SKM-1 (cell line): ENCODE results near the gene TNIP1.

Source experiments
- DNase-seq: peaks from one replicate; lab custom pipeline; 2025; ENCODE audit not compliant: unreplicated experiment; lab: John Stamatoyannopoulos, UW

TNIP1 gene

DNA sequence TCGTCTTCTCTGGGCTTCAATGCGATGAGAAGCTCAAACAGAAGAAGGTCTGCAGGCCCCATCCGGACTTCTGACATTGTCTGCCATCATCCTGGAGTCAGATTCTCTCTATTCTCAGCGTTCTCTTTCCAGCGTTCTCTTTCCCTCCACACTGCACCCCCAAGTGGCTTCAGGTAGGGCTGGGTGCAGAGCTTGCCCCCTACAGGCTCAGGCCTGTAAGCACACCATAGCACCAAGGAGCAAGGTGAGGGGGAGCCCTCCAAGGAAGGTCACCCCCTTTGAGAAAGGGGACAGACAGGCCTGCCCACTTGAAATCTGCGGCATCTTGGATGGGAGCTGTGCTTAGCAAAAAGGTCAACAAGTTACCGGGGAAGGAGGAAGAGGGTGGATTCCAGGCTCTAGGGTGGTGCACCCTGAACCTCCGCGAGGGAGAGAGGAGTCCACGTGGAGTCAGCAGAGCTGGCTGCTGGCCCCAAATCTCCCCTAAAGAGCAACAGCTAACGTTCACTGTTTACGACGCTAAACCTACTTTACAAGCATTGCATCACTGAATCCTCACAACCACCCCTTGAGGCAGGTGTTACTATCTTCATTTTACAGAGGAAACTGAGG lies 32.9 kb downstream of the TNIP1 start:
- no peak for DNase-seq

DNA sequence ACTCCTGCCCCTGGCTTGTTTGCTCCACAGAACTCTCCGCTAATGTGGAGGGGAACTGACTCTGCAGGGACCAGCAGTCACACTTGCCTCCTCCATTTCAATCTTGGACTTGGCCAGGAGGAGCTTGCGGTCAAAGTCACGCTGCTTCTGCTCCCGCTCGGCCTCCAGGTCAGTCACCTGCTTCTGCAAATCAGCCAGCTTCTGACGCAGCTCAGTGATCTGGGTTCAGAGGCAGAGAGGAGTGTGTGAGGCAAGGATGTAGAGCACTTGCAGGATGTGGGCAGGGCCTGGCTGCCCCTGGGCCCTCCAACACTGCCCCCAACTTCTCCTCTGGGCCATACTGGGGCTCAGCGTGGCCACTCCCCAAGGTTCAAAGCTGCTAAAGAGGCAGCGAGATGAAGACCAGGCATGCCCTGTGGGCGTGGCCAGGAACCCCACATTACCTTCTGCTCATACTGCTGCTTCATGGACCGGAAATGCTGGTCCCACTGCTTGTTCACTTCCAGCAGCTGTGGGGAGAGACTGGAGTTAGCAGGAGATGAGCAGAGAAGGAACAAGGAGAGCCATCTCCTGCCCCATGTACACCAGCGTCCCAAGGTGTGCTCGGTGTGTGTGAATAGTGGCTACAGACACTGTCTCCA lies 38.3 kb downstream of the TNIP1 start:
- DNase-seq, result no peak

DNA sequence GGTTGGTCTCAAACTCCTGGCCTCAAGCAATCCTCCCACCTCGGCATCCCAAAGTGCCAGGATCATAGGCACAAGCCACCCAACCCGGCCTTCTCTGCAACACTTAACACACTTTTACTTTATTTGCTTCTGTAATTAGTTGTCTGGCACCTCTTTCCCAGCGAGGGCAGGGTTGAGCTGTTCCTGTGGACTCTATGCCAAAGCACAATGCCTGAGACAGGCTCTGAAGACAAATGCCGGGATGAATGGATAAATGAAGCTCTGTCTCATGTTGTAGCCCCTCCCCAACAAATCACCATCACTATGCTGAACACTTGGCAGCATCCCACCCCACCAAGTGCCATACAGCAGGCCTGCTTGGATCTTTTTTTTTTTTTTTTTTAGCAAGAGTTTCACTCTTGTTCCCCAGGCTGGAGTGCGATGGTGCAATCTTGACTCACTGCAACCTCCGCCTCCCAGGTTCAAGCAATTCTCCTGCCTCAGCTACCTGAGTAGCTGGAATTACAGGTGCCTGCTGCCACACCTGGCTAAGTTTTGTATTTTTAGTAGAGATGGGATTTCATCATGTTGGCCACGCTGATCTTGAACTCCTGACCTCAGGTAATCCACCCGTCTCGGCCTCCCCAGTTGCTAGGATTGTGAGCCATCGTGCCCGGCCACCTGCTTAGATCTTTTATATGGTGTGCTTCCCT lies 39.1 kb downstream of the TNIP1 start:
- no peak for DNase-seq

DNA sequence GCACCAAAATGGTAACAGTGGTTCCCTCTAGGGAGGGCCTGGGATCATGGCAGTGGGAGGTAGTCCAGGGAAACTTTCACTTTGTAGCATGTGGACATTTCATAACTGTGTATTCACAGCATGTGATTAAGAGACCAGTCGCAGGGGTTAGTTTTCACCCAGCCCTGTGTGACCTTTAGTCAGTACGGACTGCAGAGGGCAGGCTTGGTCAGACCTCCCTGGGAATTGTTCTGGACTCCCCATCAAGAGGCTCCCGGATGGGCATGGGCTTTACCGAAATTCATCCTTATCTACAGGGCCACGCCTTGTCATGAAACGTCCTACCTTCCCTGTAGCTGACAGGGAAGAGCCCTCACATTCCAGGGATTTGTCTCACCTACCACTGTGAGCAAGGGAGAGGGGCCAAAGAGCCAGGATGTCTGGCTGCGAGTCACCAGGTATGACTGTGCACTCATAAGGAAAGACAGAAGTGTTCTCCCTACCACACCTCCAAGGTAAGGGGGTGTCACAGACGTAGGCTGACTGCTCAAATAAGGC lies 40.6 kb downstream of the TNIP1 start:
- no peak for DNase-seq

- DNase-seq, result no peak
Measured at GRCh38 chr5:151039665-151040064, 41.2 kb downstream of the TNIP1 start.

GRCh38 chr5:151038801-151039238 lies 42.0 kb downstream of the TNIP1 start:
- DNase-seq, result no peak

- no peak for DNase-seq
Measured at GRCh38 chr5:151038412-151038745, 42.5 kb downstream of the TNIP1 start.

DNA sequence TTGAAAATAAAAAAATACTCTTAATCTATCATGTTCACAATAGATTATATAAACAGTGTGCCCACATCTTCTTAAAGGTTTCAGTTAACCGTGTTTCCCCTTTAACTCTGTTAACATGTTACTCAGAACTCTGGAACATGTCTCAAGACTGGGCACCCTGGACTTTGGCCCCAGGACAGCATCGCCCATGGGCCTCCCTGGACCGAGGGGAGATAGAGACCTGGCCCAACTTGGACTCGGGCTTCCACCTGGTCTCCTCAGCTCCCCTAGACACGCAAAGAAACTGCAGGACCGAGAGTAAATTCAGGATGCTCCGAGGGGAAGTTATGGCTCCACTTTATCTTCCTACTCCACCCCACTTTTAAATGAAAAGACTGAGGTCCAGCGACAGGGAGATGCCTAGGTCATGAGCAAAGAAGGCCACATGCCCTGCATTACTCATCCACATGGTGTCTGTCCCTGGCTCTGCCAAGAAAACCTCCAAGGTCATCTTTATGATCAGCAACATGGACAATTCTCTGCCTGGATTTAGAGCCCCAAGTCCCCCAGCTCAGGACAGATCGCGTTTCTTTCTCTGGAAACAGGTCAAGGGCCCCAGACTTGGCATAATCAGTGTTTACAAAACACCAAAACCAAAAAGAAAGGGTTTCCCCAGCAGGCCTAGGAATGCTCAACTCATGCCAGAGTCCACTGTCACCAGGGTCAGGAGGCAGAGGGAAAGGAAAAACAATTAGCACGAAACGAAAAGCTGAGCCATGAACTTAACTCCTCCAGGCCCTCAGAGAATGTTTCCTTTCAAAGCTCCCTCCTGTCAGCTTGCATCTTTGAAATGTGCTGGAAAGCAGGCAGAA lies 43.0 kb downstream of the TNIP1 start:
- DNase-seq, result no peak

DNA sequence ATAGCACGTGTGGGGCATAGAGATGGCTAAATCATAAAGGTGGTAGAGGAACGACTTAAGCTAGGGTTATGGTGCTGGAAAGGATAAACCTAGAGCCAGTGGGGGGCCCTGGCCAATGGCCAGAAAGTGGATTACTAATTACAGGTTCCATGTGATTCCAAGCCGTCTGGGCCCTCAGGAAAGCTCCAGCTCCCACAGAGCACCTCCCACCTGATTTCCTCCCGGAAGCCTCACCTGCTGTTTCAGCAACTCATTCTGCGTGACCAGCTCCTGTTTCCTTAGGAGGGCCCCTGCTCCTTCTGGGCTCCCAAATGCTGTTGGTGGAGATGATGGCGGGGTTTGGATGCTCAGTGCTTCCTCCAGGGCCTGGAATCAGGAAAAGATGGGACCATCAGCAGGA lies 44.3 kb downstream of the TNIP1 start:
- no peak for DNase-seq

- no peak for DNase-seq
Measured at GRCh38 chr5:151034422-151035379, 46.1 kb downstream of the TNIP1 start.

DNA sequence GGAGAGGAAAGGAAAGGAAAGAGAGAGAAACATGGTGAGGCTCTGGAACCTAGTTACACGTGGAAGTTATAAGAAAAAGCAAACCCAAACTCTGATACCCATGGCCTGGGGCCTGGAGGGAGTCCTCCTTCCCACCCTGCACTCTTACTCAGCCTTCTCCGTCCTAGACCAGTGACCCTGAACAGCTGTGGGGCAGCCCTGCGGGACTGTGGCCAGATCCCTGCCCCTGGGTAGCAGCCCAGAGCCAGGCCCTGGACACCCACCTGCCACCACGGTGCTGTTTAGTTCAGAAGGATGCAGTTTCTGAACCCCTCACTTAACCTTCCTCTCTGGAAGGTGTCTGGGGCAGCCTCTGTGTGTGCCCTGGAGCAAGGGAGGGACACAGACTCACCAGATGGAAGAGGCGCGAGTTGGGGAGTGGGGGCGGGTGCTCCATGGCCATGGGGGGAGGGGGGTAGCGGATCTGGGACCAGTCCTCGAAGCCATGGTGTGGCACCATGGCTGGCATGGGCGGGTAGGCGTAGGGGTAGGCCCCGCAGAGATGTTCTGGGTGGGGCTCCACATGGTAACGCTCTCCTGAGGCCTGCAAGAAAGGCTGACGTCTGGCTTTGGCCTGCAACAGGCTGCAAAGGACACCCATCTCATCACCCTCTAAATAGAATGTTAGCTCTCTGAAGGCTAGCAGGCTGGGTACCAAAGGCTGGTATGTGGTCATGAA lies 47.5 kb downstream of the TNIP1 start:
- no peak for DNase-seq

GRCh38 chr5:151031554-151031953 lies 49.3 kb downstream of the TNIP1 start:
- no peak for DNase-seq

GRCh38 chr5:151030379-151030778 lies 50.5 kb downstream of the TNIP1 start:
- DNase-seq, result no peak

DNA sequence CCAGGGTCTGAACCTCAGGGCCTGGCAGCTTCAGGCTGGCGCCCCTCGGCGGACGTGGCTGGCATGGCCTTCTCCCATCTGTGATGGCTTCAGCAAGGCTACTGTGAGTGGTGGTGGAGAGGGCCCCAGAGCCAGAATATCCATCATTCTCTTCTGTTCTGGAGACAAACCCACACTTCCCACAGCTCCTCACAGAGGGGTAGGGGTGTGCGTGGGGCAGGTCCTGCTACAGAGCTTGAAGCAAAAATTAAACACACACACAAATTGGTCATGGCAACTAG lies 50.8 kb downstream of the TNIP1 start:
- DNase-seq, result no peak

DNA sequence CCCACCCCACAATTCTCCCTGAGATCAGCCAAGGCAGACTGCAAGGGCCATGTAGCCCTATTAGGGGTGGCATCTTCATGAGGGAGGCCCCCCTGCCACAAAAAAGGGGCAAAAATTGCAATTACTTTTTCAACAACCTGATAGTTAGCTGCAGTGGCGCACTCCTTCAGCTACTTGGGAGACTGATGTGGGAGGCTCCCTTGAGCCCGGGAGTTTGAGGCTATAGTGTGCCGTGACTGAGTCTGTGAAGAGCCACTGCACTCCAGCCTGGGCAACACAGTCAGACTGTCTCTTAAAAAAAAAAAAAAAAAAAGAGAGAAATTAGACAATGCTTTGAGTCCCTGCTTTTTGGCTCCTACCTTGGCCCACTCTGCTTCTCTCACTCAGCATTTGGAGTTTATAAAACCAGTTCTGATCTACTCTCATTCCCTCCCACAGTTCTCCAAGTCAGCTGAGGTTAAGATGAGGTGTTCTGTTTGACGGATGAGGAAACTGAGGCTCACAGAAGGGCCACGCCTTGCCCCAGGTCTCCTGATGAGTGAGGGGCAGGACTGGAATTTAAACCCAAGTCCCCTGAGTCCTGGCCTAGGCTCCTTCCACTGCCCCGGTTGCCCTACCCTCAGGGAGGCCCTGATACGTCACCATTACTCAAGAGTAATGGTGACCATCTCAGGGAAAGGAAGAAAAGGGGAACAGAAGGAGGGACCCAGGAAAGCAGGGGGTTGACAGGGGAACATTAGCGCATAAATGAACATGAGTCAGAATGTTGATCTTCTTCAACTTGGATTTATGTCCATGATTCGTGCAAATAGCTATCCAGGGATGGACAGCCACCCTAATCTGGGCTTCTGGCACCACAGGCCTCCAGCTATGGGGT lies 51.4 kb downstream of the TNIP1 start:
- no peak for DNase-seq

GRCh38 chr5:151028717-151029116 lies 52.1 kb downstream of the TNIP1 start:
- DNase-seq, result no peak

DNA sequence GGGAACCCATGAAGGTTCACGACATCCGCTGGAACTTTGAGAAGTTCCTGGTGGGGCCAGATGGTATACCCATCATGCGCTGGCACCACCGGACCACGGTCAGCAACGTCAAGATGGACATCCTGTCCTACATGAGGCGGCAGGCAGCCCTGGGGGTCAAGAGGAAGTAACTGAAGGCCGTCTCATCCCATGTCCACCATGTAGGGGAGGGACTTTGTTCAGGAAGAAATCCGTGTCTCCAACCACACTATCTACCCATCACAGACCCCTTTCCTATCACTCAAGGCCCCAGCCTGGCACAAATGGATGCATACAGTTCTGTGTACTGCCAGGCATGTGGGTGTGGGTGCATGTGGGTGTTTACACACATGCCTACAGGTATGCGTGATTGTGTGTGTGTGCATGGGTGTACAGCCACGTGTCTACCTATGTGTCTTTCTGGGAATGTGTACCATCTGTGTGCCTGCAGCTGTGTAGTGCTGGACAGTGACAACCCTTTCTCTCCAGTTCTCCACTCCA lies 52.8 kb downstream of the TNIP1 start:
- no peak for DNase-seq

DNA sequence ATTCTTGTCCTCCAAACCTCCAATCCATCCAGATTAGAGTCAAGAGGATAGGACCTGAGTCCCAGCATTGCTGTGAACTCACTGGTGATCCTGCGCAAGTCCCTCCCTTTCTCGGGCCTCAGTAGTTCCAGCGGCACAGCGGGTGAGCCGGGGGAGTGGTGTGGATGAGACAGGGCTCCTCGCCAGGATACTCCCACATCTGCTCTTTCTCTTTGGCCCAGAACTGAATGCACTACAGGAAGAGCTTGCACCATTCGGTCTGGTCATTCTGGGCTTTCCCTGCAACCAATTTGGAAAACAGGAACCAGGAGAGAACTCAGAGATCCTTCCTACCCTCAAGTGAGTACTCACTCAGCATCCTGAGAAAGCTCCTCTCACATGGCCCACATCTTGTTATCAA lies 54.2 kb downstream of the TNIP1 start:
- DNase-seq, result no peak

GRCh38 chr5:151026088-151026487 lies 54.7 kb downstream of the TNIP1 start:
- no peak for DNase-seq
